Vagina (tissue), 2 donors: ENCODE measurements around the gene ADAMTS6.

Experiments
- POLR2AphosphoS5 ChIP-seq, 2 donors: sonication (generic); formaldehyde crosslinking; IDR thresholded peaks; one replicate each; pipeline ENCODE4 v1.9.0; 2017; ENCODE audit warnings: antibody characterized with exemption in 2 of 2, mild to moderate bottlenecking in 2 of 2, low read depth in 1 of 2; ENCODE audit not compliant: insufficient read depth in 1 of 2
- TF ChIP-seq, protein P1 (sequence below), 3 experiments: fragments of 450-650 bp in 2 of 3; fragments of 200-600 bp in 1 of 3; sonication (generic) in 1 of 3; IDR thresholded peaks; one replicate each; pipeline ENCODE4 v1.5.1; 2017 to 2019; ENCODE audit warnings: antibody characterized with exemption in 3 of 3, mild to moderate bottlenecking in 2 of 3, moderate library complexity in 2 of 3

- TF ChIP-seq, protein P1, sequence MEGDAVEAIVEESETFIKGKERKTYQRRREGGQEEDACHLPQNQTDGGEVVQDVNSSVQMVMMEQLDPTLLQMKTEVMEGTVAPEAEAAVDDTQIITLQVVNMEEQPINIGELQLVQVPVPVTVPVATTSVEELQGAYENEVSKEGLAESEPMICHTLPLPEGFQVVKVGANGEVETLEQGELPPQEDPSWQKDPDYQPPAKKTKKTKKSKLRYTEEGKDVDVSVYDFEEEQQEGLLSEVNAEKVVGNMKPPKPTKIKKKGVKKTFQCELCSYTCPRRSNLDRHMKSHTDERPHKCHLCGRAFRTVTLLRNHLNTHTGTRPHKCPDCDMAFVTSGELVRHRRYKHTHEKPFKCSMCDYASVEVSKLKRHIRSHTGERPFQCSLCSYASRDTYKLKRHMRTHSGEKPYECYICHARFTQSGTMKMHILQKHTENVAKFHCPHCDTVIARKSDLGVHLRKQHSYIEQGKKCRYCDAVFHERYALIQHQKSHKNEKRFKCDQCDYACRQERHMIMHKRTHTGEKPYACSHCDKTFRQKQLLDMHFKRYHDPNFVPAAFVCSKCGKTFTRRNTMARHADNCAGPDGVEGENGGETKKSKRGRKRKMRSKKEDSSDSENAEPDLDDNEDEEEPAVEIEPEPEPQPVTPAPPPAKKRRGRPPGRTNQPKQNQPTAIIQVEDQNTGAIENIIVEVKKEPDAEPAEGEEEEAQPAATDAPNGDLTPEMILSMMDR (IDR thresholded peaks at IDR 0.05): no peak
- no peak for TF ChIP-seq POLR2AphosphoS5 (IDR thresholded peaks at IDR 0.05; ENCODE audit: insufficient read depth in 1 of 2, low read depth in 1 of 2)
These were observed 235.0 kb downstream of the ADAMTS6 start for GRCh38 chr5:65246741-65247140.
